HepG2 (cell line): Measurements from ENCODE around the gene PCP4.

Source experiments
- BHLHE40 ChIP-seq: IDR thresholded peaks from 2 replicates; pipeline ENCODE4 v1.6.1; 2011; ENCODE audit warnings: low read length, improper control_type of control experiment
- CTCF ChIP-seq: sonication (generic); formaldehyde crosslinking; IDR thresholded peaks from 2 replicates; pipeline ENCODE4 v1.5.0; 2020; ENCODE audit warnings: mild to moderate bottlenecking, missing genetic modification reagents, moderate library complexity
- MED8 ChIP-seq: sonication (generic); formaldehyde crosslinking; IDR thresholded peaks from 2 replicates; pipeline ENCODE4 v1.8.1; 2023; ENCODE audit warnings: mild to moderate bottlenecking, missing genetic modification reagents; ENCODE audit not compliant: insufficient replicate concordance
- POLR2AphosphoS5 ChIP-seq: IDR thresholded peaks from 2 replicates; pipeline ENCODE4 v1.6.1; 2012; ENCODE audit warnings: low read depth, low read length
- SNAI1 ChIP-seq: sonication (generic); formaldehyde crosslinking; IDR thresholded peaks from 2 replicates; pipeline ENCODE4 v1.5.0; 2020; ENCODE audit warnings: mild to moderate bottlenecking, missing genetic modification reagents, borderline replicate concordance
- SRY ChIP-seq: sonication (generic); formaldehyde crosslinking; IDR thresholded peaks from 2 replicates; pipeline ENCODE4 v1.8.0; 2022; ENCODE audit warnings: mild to moderate bottlenecking, missing genetic modification reagents
- ZBTB33 ChIP-seq: sonication (generic); formaldehyde crosslinking; IDR thresholded peaks from 2 replicates; pipeline ENCODE4 v1.4.0; 2020; ENCODE audit warnings: missing genetic modification reagents
- ZNF142 ChIP-seq: sonication (generic); formaldehyde crosslinking; IDR thresholded peaks from 2 replicates; pipeline ENCODE4 v1.4.0; 2020; ENCODE audit warnings: missing genetic modification reagents
- ZNF251 ChIP-seq: sonication (generic); formaldehyde crosslinking; IDR thresholded peaks from 2 replicates; pipeline ENCODE4 v1.9.0; 2021; ENCODE audit warnings: mild to moderate bottlenecking, missing genetic modification reagents
- ZNF558 ChIP-seq: sonication (generic); formaldehyde crosslinking; IDR thresholded peaks from 2 replicates; pipeline ENCODE4 v1.9.0; 2022; ENCODE audit warnings: mild to moderate bottlenecking, missing genetic modification reagents, borderline replicate concordance
- ZZZ3 ChIP-seq: sonication (generic); formaldehyde crosslinking; IDR thresholded peaks from 2 replicates; pipeline ENCODE4 v1.4.0; 2020; ENCODE audit warnings: missing genetic modification reagents, mild to moderate bottlenecking, borderline replicate concordance

- TF ChIP-seq SRY, result no peak
- TF ChIP-seq ZNF251 (CRISPR knock-in tag), result no peak
- TF ChIP-seq ZZZ3 (CRISPR knock-in tag), result no peak
- TF ChIP-seq BHLHE40, result no peak
- no peak for TF ChIP-seq MED8 (CRISPR knock-in tag)
- no peak for TF ChIP-seq CTCF (CRISPR knock-in tag)
- TF ChIP-seq POLR2AphosphoS5, result no peak
- TF ChIP-seq ZBTB33 (CRISPR knock-in tag), result no peak
- no peak for TF ChIP-seq ZNF558 (CRISPR knock-in tag)
- TF ChIP-seq ZNF142 (CRISPR knock-in tag), result no peak
- no peak for TF ChIP-seq SNAI1 (CRISPR knock-in tag)
Measured at GRCh38 chr21:39935716-39936115, 68.5 kb downstream of the PCP4 start.
